Tibial artery (tissue), 4 donors: Measurements from ENCODE around the gene CAMK2B.

Source experiments
- DNase-seq, 2 donors: peaks; one replicate each; pipeline ENCODE4 v3.0.0-alpha.2; 2019
- H3K27ac ChIP-seq, 2 donors: fragments of 200-600 bp; sonication (generic) in 1 of 2; 1 replicate in 1 of 2; 2 replicates in 1 of 2; pipeline ENCODE4 v1.5.1; 2018 to 2019; ENCODE audit warnings: mild to moderate bottlenecking in 1 of 2
- H3K27me3 ChIP-seq, 2 donors: fragments of 200-600 bp; sonication (generic) in 1 of 2; one replicate each; pipeline versions ENCODE4 v1.5.1 to v1.6.0; 2016 to 2019
- H3K36me3 ChIP-seq, 3 donors: fragments of 200-600 bp; sonication (generic) in 2 of 3; one replicate each; pipeline ENCODE4 v1.5.1; 2016 to 2019; ENCODE audit warnings: mild to moderate bottlenecking in 2 of 3
- H3K4me1 ChIP-seq, 4 donors: fragments of 200-600 bp; sonication (generic) in 2 of 4; 1 replicate in 3 of 4; 2 replicates in 1 of 4; pipeline ENCODE4 v1.5.1; 2016 to 2019
- H3K4me3 ChIP-seq, 2 donors: fragments of 200-600 bp; sonication (generic) in 1 of 2; 1 replicate in 1 of 2; 2 replicates in 1 of 2; pipeline ENCODE4 v1.5.1; 2018 to 2019; ENCODE audit warnings: mild to moderate bottlenecking in 2 of 2
- H3K9me3 ChIP-seq, 3 donors: fragments of 200-600 bp; sonication (generic) in 1 of 3; one replicate each; pipeline ENCODE4 v1.5.1; 2016 to 2019
- CTCF ChIP-seq, 2 experiments: fragments of 200-600 bp in 1 of 2; fragments of 450-650 bp in 1 of 2; IDR thresholded peaks; one replicate each; pipeline ENCODE4 v1.5.1; 2017 to 2019; ENCODE audit warnings: antibody characterized with exemption in 2 of 2, mild to moderate bottlenecking in 1 of 2, moderate library complexity in 1 of 2
- intact Hi-C: fragments of 100-400 bp; cut with DNase I; formaldehyde crosslinking; loops from one replicate; pipeline ENCODE4 v1.15.0; 2023; ENCODE audit warnings: low total_unique reads

Gene CAMK2B

GRCh38 chr7:44258423-44258760 is 67.0 kb downstream of the CAMK2B start:
- H3K36me3 ChIP-seq: no peaks in the 10 kb centered on the region
- H3K4me1 ChIP-seq: peaks cover 17 to 42% (median 36%) of the 10 kb centered on the region in 4 donors
- H3K4me3 ChIP-seq: no peak overlapping the region
- DNase-seq: no peak
- H3K27me3 ChIP-seq: peaks cover 0 to 6% of the 10 kb centered on the region in 2 donors
- peak overlapping the region; percentile 75 to 83 for H3K27ac ChIP-seq
- intact Hi-C loops: no loop called here
- no peaks in the 10 kb centered on the region for H3K9me3 ChIP-seq
- TF ChIP-seq CTCF (IDR thresholded peaks at IDR 0.05): no peak

GRCh38 chr7:44257618-44258422 is 67.6 kb downstream of the CAMK2B start:
- no peak overlapping the region for H3K4me3 ChIP-seq
- peaks cover 17 to 42% (median 36%) of the 10 kb centered on the region in 4 donors for H3K4me1 ChIP-seq
- no peaks in the 10 kb centered on the region for H3K36me3 ChIP-seq
- intact Hi-C loops: no loop called here
- H3K9me3 ChIP-seq: no peaks in the 10 kb centered on the region
- peak overlapping the region; percentile 75 to 82 for H3K27ac ChIP-seq
- TF ChIP-seq CTCF (IDR thresholded peaks at IDR 0.05): peak in 1 of 2 experiments; percentile 30
- DNase-seq: peak; percentile 55 to 91
- H3K27me3 ChIP-seq: peaks cover 0 to under 1% of the 10 kb centered on the region in 2 donors

GRCh38 chr7:44257213-44257612 is 68.2 kb downstream of the CAMK2B start:
- H3K4me1 ChIP-seq: peaks cover 17 to 42% (median 36%) of the 10 kb centered on the region in 4 donors
- DNase-seq: no peak
- no peak overlapping the region for H3K4me3 ChIP-seq
- no peaks in the 10 kb centered on the region for H3K27me3 ChIP-seq
- H3K9me3 ChIP-seq: no peaks in the 10 kb centered on the region
- TF ChIP-seq CTCF (IDR thresholded peaks at IDR 0.05): no peak
- H3K27ac ChIP-seq: peak overlapping the region; percentile 75 to 82
- intact Hi-C loops: no loop called here
- H3K36me3 ChIP-seq: no peaks in the 10 kb centered on the region

GRCh38 chr7:44256459-44256858 is 68.9 kb downstream of the CAMK2B start:
- Histone ChIP-seq H3K4me3 (no peak overlapping the region), H3K36me3 (no peaks in the 10 kb centered on the region), H3K9me3 (no peaks in the 10 kb centered on the region), H3K27ac (peak overlapping the region; percentile 75 to 82), H3K27me3 (no peaks in the 10 kb centered on the region), H3K4me1 (peaks cover 17 to 42% (median 36%) of the 10 kb centered on the region in 4 donors)
- intact Hi-C loops: no loop called here
- DNase-seq: no peak
- TF ChIP-seq CTCF (IDR thresholded peaks at IDR 0.05): no peak

GRCh38 chr7:44251881-44252280 is 73.5 kb downstream of the CAMK2B start:
- no peaks in the 10 kb centered on the region for H3K9me3 ChIP-seq
- intact Hi-C loops: no loop called here
- no peak overlapping the region for H3K27ac ChIP-seq
- H3K36me3 ChIP-seq: no peaks in the 10 kb centered on the region
- peaks cover 0 to 5% (median under 1%) of the 10 kb centered on the region in 4 donors for H3K4me1 ChIP-seq
- no peak for DNase-seq
- no peak for TF ChIP-seq CTCF (IDR thresholded peaks at IDR 0.05)
- no peaks in the 10 kb centered on the region for H3K27me3 ChIP-seq
- no peak overlapping the region for H3K4me3 ChIP-seq
